Measurements from ENCODE around the gene CISD2. TPM values are rescaled to one million over a fixed set of nuclear protein-coding genes. Genes with fewer than 3 reads are reported as not detected.
"Not testable (repeated sequence)": the region's sequence is repeated elsewhere in the genome, so short reads cannot be mapped to it uniquely, and the experiment has no call there.

The CISD2 gene
- 36.0 TPM for polyA plus RNA-seq (2012; ENCODE audit: missing spikeins)

- FAIRE-seq (peak; percentile 98), DNase-seq (ENCODE audit: insufficient read length) (peak; percentile 68)
- peak; percentile 96 for TF ChIP-seq POLR2AphosphoS5 (IDR thresholded peaks at IDR 0.05; ENCODE audit: low read depth, low read length)
- peak; percentile 92 for TF ChIP-seq POLR2A (IDR thresholded peaks at IDR 0.05; ENCODE audit: low read depth, low read length)
- TF ChIP-seq TAF1 (IDR thresholded peaks at IDR 0.05; ENCODE audit: borderline replicate concordance, low read depth, low read length), result peak; percentile 64
Observed at GRCh38 chr4:102868781-102869568, at the start of gene CISD2. Gene CISD2 (plus strand): TSS chr4:102868992. CDS start chr4:102869085, 93 bp downstream.

- not testable (repeated sequence) for FAIRE-seq; DNase-seq (ENCODE audit: insufficient read length)
Observed at GRCh38 chr4:102819100-102819499, 49.7 kb upstream of the CISD2 start.

GRCh38 chr4:102819588-102820365 lies 49.0 kb upstream of the CISD2 start:
- no peak for TF ChIP-seq POLR2AphosphoS5 (IDR thresholded peaks at IDR 0.05; ENCODE audit: low read depth, low read length)
- TF ChIP-seq TAF1 (IDR thresholded peaks at IDR 0.05; ENCODE audit: borderline replicate concordance, low read depth, low read length), result no peak
- no peak for TF ChIP-seq POLR2A (IDR thresholded peaks at IDR 0.05; ENCODE audit: low read depth, low read length)
- DNase-seq (ENCODE audit: insufficient read length) (no peak), FAIRE-seq (no peak)

GRCh38 chr4:102823464-102823863 lies 45.3 kb upstream of the CISD2 start:
- DNase-seq (ENCODE audit: insufficient read length) (no peak), FAIRE-seq (no peak)
- TF ChIP-seq POLR2A (IDR thresholded peaks at IDR 0.05; ENCODE audit: low read depth, low read length), result no peak
- TF ChIP-seq TAF1 (IDR thresholded peaks at IDR 0.05; ENCODE audit: borderline replicate concordance, low read depth, low read length), result no peak
- no peak for TF ChIP-seq POLR2AphosphoS5 (IDR thresholded peaks at IDR 0.05; ENCODE audit: low read depth, low read length)

- DNase-seq (ENCODE audit: insufficient read length) (no peak), FAIRE-seq (no peak)
- TF ChIP-seq TAF1 (IDR thresholded peaks at IDR 0.05; ENCODE audit: borderline replicate concordance, low read depth, low read length) (no peak), POLR2A (IDR thresholded peaks at IDR 0.05; ENCODE audit: low read depth, low read length) (no peak), POLR2AphosphoS5 (IDR thresholded peaks at IDR 0.05; ENCODE audit: low read depth, low read length) (no peak)
Observed at GRCh38 chr4:102823897-102824296, 44.9 kb upstream of the CISD2 start.

GRCh38 chr4:102824398-102824797 lies 44.4 kb upstream of the CISD2 start:
- no peak for DNase-seq (ENCODE audit: insufficient read length)
- no peak for FAIRE-seq
- no peak for TF ChIP-seq TAF1 (IDR thresholded peaks at IDR 0.05; ENCODE audit: borderline replicate concordance, low read depth, low read length)
- no peak for TF ChIP-seq POLR2AphosphoS5 (IDR thresholded peaks at IDR 0.05; ENCODE audit: low read depth, low read length)
- TF ChIP-seq POLR2A (IDR thresholded peaks at IDR 0.05; ENCODE audit: low read depth, low read length), result no peak

- FAIRE-seq (peak; percentile 83), DNase-seq (ENCODE audit: insufficient read length) (no peak)
- no peak; the same call in 1 of the 2 replicates for TF ChIP-seq POLR2AphosphoS5 (IDR thresholded peaks at IDR 0.05; ENCODE audit: low read depth, low read length)
- TF ChIP-seq POLR2A (IDR thresholded peaks at IDR 0.05; ENCODE audit: low read depth, low read length), result peak; percentile 37; the same call in 1 of the 2 replicates
Observed at GRCh38 chr4:102825261-102826091, 43.3 kb upstream of the CISD2 start.

GRCh38 chr4:102826105-102826889 lies 42.5 kb upstream of the CISD2 start:
- TF ChIP-seq POLR2A (IDR thresholded peaks at IDR 0.05; ENCODE audit: low read depth, low read length), result peak; percentile 3; the same call in 1 of the 2 replicates
- TF ChIP-seq TAF1 (IDR thresholded peaks at IDR 0.05; ENCODE audit: borderline replicate concordance, low read depth, low read length), result no peak
- no peak for TF ChIP-seq POLR2AphosphoS5 (IDR thresholded peaks at IDR 0.05; ENCODE audit: low read depth, low read length)
- peak; percentile 33 for FAIRE-seq
- no peak for DNase-seq (ENCODE audit: insufficient read length)

GRCh38 chr4:102826890-102827673 lies 41.7 kb upstream of the CISD2 start, which contains the start of gene UBE2D3:
Gene UBE2D3 (minus strand): TSS chr4:102827551. CDS start chr4:102826508, 1,043 bp downstream.
- FAIRE-seq, result no peak

More at GRCh38 chr4:102826890-102827673, 41.7 kb upstream of the CISD2 start, which contains the start of gene UBE2D3:
- DNase-seq (ENCODE audit: insufficient read length), result peak; percentile 30
- TF ChIP-seq TAF1 (IDR thresholded peaks at IDR 0.05; ENCODE audit: borderline replicate concordance, low read depth, low read length), result peak; percentile 92
- peak; percentile 88; the same call in 1 of the 2 replicates for TF ChIP-seq POLR2AphosphoS5 (IDR thresholded peaks at IDR 0.05; ENCODE audit: low read depth, low read length)
- peak; percentile 81; the same call in 1 of the 2 replicates for TF ChIP-seq POLR2A (IDR thresholded peaks at IDR 0.05; ENCODE audit: low read depth, low read length)
